Activated CD8-positive, alpha-beta memory T cell treated with anti-CD3 and anti-CD28 coated beads, Interleukin-2, amount 50 U/mL, for 48 hours (primary cell): ENCODE data around the gene INPP1.
"Not testable (repeated sequence)": the region's sequence is repeated elsewhere in the genome, so short reads cannot be mapped to it uniquely, and the experiment has no call there.

ENCODE experiments used
- DNase-seq: peaks from one replicate; pipeline ENCODE4 v3.0.0-alpha.2; 2020

The INPP1 gene

GRCh38 chr2:190334479-190335224, 8.7 kb upstream of the INPP1 start:
- DNase-seq, result no peak

- DNase-seq, result no peak
Measured at GRCh38 chr2:190335225-190335559, 8.2 kb upstream of the INPP1 start.

GRCh38 chr2:190335584-190335983, 7.8 kb upstream of the INPP1 start:
- not testable (repeated sequence) for DNase-seq

DNA sequence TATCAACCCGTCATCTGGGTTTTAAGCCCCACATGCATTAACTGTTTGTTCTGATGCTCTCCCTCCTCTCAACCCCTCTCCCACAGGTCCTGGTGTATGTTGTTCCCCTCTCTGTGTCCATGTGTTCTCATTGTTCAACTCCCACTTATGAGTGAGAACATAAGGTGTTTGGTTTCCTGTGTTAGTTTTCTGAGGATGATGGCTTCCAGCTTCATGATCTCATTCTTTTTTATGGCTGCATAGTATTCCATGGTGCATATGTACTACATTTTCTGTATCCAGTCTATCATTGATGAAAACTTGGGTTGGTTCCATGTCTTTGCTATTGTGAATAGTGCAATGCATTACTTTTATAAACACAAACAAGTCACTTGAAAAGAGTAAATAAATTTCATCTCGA, 7.0 kb upstream of the INPP1 start:
- DNase-seq, result no peak

GRCh38 chr2:190338453-190338852, 4.9 kb upstream of the INPP1 start:
- DNase-seq, result no peak

DNA sequence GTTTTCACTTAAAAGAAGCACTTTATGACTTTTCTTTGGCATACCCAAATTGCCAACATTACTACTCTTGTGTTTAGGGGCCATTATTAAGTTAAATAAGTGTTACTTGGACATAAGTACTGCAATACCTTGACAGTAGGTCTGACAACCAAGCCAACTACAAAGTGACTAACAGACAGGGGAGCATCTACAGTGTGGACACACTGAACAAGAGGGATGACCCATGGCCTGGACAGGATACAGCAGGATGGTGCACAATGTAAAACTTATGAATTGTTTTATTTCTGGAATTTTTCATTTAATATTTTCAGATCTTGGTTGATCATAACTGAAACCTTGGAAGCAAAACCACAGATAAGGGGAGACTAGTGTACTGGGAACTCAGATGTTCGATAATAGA, 4.0 kb upstream of the INPP1 start:
- no peak for DNase-seq

DNA sequence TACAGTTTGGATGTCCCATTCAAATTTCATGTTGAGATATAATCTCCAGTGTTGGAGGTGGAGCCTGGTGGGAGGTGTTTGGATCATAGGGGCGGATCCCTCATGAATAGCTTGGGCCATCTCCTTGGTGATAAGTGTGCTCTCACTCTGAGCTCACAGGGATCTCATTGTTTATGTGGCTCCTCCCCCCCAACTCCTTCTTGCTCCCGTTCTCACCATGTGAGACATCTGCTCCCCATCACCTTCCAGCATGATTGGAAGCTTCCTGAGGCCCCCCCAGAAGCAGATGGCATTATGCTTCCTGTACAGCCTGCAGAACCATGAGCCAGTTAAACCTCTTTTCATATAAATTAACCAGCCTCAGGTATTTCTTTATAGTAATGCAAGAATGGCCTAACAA, 3.0 kb upstream of the INPP1 start:
- DNase-seq, result no peak

DNA sequence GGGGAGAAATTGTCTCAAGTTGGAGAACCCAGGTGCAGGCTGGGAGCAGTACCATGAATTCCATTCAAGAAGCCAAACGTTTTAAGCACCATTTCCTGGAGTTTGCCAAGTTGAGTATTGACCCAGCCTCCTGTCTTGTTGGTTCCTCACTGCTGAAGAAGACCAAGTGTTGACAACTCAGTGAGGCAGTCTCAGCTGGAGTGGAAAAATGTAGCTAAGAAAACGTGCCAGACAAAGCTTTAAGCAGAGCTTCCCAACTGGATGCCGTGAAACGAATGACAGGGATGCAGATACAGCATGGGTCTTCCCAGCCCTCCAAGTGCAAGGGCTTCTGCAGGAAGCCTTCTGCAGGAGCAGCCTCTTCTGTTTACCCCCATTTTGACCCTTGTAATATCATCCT, 778 bp upstream of the INPP1 start:
- no peak for DNase-seq

DNA sequence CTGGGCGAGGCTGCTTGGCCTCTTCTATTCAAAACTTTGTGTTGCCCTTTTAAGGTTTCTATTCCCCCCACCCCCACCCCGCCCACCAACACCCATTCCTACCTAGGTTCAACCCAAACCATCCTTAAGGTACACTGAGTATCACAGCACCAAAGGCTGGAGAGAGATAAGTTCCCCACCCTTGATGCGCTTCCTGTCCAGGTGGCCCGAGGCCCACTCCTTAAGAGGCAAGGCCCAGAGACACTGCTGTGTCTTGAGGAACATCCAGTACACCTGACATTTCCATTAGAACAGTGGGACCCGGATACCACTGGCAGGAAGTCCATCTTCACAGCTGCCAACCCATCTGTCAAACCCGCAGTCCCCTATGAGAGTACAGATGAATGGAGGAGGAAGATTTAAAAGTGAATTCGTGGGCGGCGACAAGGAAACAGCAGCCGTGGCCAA, 277 bp upstream of the INPP1 start:
- no peak for DNase-seq

DNA sequence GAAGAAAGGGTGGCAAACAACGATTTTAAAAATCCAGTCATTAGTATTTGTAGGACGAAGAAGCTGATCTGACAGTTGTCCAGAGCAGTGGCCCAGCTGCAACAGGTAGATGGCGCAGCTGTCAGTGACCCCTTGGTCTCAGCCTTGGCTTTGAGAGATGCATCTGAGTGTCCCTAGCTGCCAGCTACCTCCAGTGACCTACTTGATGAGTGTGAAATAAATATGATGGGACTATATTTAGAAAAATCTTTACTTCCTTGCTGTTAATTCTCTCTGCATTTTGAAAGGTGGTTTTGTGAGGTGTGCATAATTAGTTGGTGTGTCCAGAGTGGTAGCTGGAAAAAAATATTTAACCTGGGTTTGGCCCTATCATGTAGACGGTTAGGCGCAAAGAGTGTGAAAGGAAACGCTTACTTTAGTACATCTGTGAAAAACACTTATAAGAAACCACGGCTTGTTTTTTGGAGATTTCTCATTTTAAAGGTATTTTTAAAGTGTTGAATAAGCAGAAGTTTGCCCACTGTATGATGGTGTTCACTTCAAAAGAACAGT, 963 bp downstream of the INPP1 start:
- no peak for DNase-seq

GRCh38 chr2:190350371-190350770, 7.0 kb downstream of the INPP1 start:
- DNase-seq, result no peak

GRCh38 chr2:190351955-190352354, 8.6 kb downstream of the INPP1 start:
- DNase-seq, result no peak

DNA sequence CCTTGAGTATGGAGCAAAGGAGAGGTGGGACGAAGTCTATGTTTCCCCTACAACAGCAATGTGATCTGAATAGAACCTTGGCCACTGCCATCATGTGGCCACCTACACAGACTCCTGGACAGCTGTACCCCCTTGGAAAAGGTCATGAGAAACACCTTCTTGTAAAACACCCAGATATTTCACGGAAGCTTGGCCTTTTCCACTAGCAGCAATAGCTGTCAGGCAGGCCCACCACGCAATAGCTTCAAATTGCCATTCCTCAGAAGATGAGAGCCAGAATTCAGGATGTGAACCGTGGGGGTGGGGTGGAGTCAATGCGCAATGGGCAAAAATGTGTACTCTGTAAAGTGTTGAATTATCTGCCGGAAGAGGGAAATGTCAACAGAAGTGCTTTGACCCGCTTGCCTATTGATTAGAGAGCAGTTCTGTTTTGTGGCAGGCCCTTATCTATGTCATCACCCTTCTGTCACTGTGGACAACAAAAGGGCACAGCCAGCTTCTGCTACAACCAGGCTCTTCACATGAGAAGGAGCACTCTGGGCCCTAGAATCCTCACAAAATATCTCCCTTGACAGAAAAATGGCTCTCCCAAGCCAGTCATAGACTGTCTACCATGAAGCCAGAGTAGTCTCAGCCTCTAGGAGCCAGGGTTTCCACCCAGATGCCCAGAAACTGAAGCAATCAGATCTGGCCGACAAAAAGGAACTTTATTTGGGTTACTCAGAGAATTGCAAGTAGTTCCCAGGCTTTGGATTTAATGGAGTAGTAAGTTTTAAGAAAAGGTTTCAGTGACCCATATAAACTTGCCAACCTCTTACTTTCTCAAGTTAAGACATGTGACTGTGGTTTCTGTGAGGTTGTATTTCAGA, 9.5 kb downstream of the INPP1 start:
- DNase-seq, result no peak

DNA sequence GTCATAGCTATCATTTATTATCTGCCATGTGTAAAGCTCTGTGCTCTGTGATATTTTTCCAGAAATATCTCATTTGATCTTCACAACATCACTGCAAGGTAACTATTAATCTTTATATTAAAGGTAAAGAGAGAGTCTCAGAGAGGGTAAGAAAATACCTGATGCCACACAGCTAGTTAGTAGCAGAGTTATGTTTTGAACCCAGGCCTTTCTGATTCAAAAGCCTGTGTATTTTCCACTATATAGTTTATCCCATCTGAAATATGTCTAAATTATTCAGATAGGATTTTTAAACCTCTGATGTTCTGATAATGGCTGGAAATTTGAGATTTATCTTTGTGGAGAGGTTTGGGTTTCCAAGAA, 10.1 kb downstream of the INPP1 start:
- no peak for DNase-seq

DNA sequence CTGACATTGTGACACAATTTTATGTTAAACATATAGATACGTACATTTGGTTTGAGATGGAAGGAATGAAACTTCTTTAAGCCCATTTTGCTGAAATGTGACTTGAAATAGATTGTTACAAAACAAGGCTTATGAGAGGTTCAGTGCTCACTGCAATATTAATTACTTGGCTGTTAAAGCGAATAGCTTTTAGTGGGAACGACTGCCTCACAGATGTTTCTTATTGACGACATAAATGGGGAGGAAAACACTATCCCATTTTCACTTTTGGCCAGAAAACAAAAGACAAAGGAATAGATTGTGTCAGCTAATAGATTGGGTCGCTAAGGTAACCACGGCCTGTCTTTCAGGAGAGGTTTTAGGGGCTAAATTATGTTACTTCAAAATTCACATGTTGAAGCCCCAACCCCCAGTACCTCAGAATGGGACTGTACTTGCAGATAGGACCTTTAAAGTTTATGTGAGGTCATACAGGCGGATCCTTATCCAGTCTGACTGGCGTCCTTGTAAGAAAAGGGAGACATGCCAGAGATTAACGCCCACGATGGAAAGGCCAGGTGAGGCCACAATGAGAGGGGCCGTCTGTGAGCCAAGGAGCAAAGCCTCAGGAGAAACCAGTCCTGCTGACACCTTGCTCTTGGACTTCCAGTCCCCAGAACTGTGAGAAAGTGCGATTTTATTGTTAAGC, 10.8 kb downstream of the INPP1 start:
- no peak for DNase-seq

- no peak for DNase-seq
Measured at GRCh38 chr2:190355968-190356644, 12.7 kb downstream of the INPP1 start.

DNA sequence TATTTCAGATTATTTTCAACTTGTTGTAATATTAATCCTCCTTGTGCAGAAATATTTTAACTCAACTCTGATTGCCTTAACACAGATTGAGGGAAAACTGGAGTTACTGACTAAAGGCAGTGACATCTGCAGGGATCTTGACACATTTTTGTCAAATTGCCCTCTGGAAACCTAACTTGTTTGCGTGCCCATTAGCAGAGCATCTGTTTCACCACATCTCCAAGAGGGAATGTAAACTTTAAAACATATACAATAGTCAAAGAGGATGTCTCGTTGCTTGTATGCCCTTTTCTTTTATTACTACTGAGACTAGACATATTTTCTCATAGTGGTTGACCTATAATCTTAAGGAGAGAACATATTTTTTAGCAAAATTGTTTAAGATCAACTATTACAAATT, 14.2 kb downstream of the INPP1 start:
- DNase-seq, result no peak

DNA sequence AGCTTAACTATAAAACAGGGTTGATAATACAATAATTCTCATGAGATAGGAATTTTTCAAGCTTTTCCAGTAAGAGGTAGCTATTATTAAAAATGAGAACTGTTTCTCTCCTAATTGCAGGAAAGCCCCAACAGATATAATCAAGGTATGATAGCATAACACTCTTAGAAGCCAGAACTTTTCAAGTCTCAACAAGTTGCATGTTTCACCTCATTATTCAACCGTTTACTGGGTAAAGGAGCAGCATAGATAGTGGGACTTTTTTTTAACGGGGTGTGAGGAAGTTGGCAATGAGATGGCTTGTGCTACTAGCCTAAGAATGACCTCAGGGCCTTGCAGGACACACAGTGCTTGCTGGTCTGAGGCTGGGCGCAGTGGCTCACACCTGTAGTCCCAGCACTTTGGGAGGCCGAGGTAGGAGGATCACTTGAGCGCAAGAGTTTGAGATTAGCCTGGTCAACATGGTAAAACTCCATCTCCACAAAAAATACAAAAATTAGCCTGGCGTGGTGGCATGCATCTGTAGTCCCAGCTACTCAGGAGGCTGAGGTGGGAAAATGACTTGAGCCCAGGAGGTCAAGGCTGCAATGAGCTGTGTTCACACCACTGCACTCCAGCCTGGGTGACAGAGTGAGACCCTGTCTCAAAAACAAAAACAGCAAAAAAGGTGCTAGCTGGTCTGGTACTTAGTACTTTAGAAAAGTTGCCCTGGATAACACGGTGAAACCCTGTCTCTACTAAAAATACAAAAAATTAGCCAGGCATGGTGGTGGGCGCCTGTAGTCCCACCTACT, 15.5 kb downstream of the INPP1 start:
- DNase-seq, result not testable (repeated sequence)

DNA sequence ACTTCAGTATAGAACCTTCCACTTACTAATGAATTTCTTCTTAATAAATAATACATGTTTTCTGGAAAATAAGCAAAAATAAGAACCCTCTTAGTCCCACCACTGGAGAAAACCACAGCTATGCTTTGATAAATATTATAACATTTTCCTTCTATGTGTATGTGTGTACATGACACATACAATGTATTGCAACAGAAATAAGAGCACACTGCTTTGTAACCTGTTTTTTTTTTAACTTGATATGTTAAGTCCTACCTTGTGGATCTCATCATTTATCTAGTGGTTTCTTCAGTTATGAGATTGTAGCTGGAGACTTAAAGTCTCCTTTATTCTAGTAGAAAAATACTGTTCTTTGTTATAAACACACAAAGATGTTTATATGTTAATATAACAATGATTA, 17.2 kb downstream of the INPP1 start:
- DNase-seq, result no peak

DNA sequence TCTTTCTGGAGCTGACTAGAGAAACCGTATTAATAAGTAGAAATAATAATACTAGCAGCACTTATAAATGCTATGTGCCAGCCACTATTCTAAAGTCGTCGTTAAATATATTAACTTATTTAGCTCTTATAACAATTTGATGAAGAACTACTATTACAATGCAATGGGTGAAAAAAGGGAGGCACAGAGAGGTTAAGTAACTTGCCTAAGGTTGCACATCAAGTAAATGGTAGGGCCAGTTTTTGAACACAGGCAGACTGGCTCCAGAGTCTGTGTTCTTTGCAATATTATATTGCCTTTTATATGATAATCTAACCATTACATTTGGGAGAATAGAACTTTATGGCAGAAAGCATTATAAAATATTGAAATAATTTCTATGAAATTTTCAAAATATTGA, 17.6 kb downstream of the INPP1 start:
- DNase-seq, result no peak

GRCh38 chr2:190361572-190361971, 18.2 kb downstream of the INPP1 start:
- DNase-seq, result no peak

- DNase-seq, result no peak
Measured at GRCh38 chr2:190362894-190363293, 19.5 kb downstream of the INPP1 start.
